GM23338 (cell line): ENCODE data around the gene GRM4. TPM values are rescaled to one million over a fixed set of nuclear protein-coding genes. Genes with fewer than 3 reads are reported as not detected.

ENCODE experiments used
- ATAC-seq: fragments of 200-7000 bp; cut with Tn5 transposase; 3 replicates; pipeline ENCODE4 v1.9.1; 2020
- DNase-seq: peaks from one replicate; pipeline ENCODE4 v3.0.0-alpha.2; 2015; ENCODE audit warnings: low spot score
- H2AFZ ChIP-seq: fragments of 200-600 bp; sonication (generic); 2 replicates; pipeline ENCODE4 v1.8.0; 2016; ENCODE audit warnings: antibody characterized with exemption, mild to moderate bottlenecking, moderate library complexity
- H3F3A ChIP-seq: fragments of 200-600 bp; sonication (generic); replicated peaks from 2 replicates; pipeline ENCODE4 v1.8.0; 2017; ENCODE audit warnings: antibody characterized with exemption, mixed run types, low read depth
- H3K27ac ChIP-seq: fragments of 200-600 bp; sonication (generic); 2 replicates; pipeline ENCODE4 v1.6.1; 2016; ENCODE audit warnings: low read depth
- H3K27me3 ChIP-seq: fragments of 200-600 bp; sonication (generic); 2 replicates; pipeline ENCODE4 v1.8.0; 2016; ENCODE audit warnings: mild to moderate bottlenecking, mixed run types, moderate library complexity; ENCODE audit not compliant: insufficient read depth
- H3K36me3 ChIP-seq: fragments of 200-600 bp; sonication (generic); 2 replicates; pipeline ENCODE4 v1.8.0; 2016; ENCODE audit warnings: mild to moderate bottlenecking; ENCODE audit not compliant: insufficient read depth
- H3K4me1 ChIP-seq: fragments of 200-600 bp; sonication (generic); 2 replicates; pipeline ENCODE4 v1.8.0; 2016; ENCODE audit warnings: mild to moderate bottlenecking, moderate library complexity; ENCODE audit not compliant: insufficient read depth
- H3K4me2 ChIP-seq: fragments of 200-600 bp; sonication (generic); 2 replicates; pipeline ENCODE4 v1.7.1; 2017; ENCODE audit warnings: mixed run types
- H3K4me3 ChIP-seq: fragments of 200-600 bp; sonication (generic); 2 replicates; pipeline ENCODE4 v1.6.1; 2016; ENCODE audit warnings: mixed run types
- H3K79me2 ChIP-seq: fragments of 200-600 bp; sonication (generic); replicated peaks from 2 replicates; pipeline ENCODE4 v1.8.0; 2017; ENCODE audit warnings: mild to moderate bottlenecking; ENCODE audit not compliant: insufficient read depth
- H3K9me2 ChIP-seq: fragments of 200-600 bp; sonication (generic); 2 replicates; pipeline ENCODE4 v1.8.0; 2017; ENCODE audit not compliant: insufficient read depth
- H4K20me1 ChIP-seq: fragments of 200-600 bp; sonication (generic); replicated peaks from 2 replicates; pipeline ENCODE4 v1.8.0; 2017; ENCODE audit warnings: mild to moderate bottlenecking; ENCODE audit not compliant: insufficient read depth
- H3K27ac Mint-ChIP-seq: 2 replicates; pipeline ENCODE4 v1.8.0; 2020; ENCODE audit warnings: inconsistent platforms, mild to moderate bottlenecking, moderate library complexity, mixed read lengths
- H3K27me3 Mint-ChIP-seq: 3 replicates; pipeline ENCODE4 v1.8.0; 2022; ENCODE audit warnings: low read depth, mild to moderate bottlenecking, moderate library complexity, mixed read lengths, inconsistent platforms; ENCODE audit not compliant: insufficient read depth, poor library complexity
- H3K36me3 Mint-ChIP-seq: 3 replicates; pipeline ENCODE4 v1.8.0; 2021; ENCODE audit warnings: low read depth, mild to moderate bottlenecking, inconsistent platforms, moderate library complexity, mixed read lengths
- H3K4me1 Mint-ChIP-seq: 3 replicates; pipeline ENCODE4 v1.8.0; 2020; ENCODE audit warnings: mild to moderate bottlenecking, inconsistent platforms, mixed read lengths
- H3K4me3 Mint-ChIP-seq: 3 replicates; pipeline ENCODE4 v1.8.0; 2021; ENCODE audit warnings: moderate library complexity, mild to moderate bottlenecking, inconsistent platforms, mixed read lengths
- H3K9me3 Mint-ChIP-seq: 3 replicates; pipeline ENCODE4 v1.8.0; 2020; ENCODE audit warnings: moderate library complexity, mild to moderate bottlenecking, inconsistent platforms, mixed read lengths
- CREB1 ChIP-seq: fragments of 250-450 bp; sonication (Bioruptor Pico); IDR thresholded peaks from 2 replicates; pipeline ENCODE4 v1.5.0; 2020; ENCODE audit warnings: low read depth, mild to moderate bottlenecking, moderate library complexity
- EZH2 ChIP-seq: fragments of 200-600 bp; sonication (generic); IDR thresholded peaks from one replicate; pipeline ENCODE4 v1.8.0; 2017; ENCODE audit warnings: antibody characterized with exemption, mild to moderate bottlenecking, low read depth; ENCODE audit not compliant: unreplicated experiment
- EZH2phosphoT487 ChIP-seq: fragments of 200-600 bp; sonication (generic); IDR thresholded peaks from one replicate; pipeline ENCODE4 v1.8.1; 2018; ENCODE audit warnings: antibody characterized with exemption; ENCODE audit not compliant: unreplicated experiment
- JUNB ChIP-seq: IDR thresholded peaks from one replicate; pipeline ENCODE4 v1.6.1; 2016; ENCODE audit warnings: antibody characterized with exemption; ENCODE audit not compliant: unreplicated experiment
- NANOG ChIP-seq: IDR thresholded peaks from 2 replicates; pipeline ENCODE4 v1.6.1; 2016; ENCODE audit warnings: antibody characterized with exemption, borderline replicate concordance
- POLR2AphosphoS5 ChIP-seq: IDR thresholded peaks from 2 replicates; pipeline ENCODE4 v1.6.1; 2016; ENCODE audit warnings: antibody characterized with exemption, low read depth
- STAT1 ChIP-seq: IDR thresholded peaks from one replicate; pipeline ENCODE4 v1.6.1; 2016; ENCODE audit warnings: antibody characterized with exemption; ENCODE audit not compliant: unreplicated experiment
- ZNF114 ChIP-seq: fragments of 250-450 bp; sonication (Bioruptor Pico); IDR thresholded peaks from 2 replicates; pipeline ENCODE4 v1.5.0; 2020; ENCODE audit warnings: mild to moderate bottlenecking, moderate library complexity
- ZNF331 ChIP-seq: fragments of 250-450 bp; sonication (Bioruptor Pico); IDR thresholded peaks from 2 replicates; pipeline ENCODE4 v1.5.0; 2020; ENCODE audit warnings: low read depth, mild to moderate bottlenecking, moderate library complexity
- polyA plus RNA-seq: library from polyadenylated mRNA; unstranded; fragments of >200 nt; fragmentation: Nextera tagmentation; extraction: Ambion mirVana; gene quantifications from 2 replicates; pipeline ENCODE4 v1.2.1, GENCODE V29; 2016
- total RNA-seq: library from RNA; depleted of rRNA; stranded (reverse); fragments of >200 nt; shearing (Covaris generic); gene quantifications from 2 replicates; pipeline ENCODE4 v1.2.3, GENCODE V29; 2014
- TF ChIP-seq, protein P1 (sequence below): IDR thresholded peaks from 2 replicates; pipeline ENCODE4 v1.6.1; 2016; ENCODE audit warnings: antibody characterized with exemption
- TF ChIP-seq, protein P2 (sequence below), 2 experiments: fragments of 200-600 bp in 1 of 2; sonication (generic) in 1 of 2; conservative IDR thresholded peaks; 2 replicates each; pipeline versions ENCODE4 v1.5.1 to v1.6.1; 2016 to 2017; ENCODE audit warnings: antibody characterized with exemption in 2 of 2, low read depth in 2 of 2, mild to moderate bottlenecking in 2 of 2, moderate library complexity in 1 of 2
- TF ChIP-seq, protein P3 (sequence below): fragments of 250-450 bp; sonication (Bioruptor Pico); IDR thresholded peaks from 2 replicates; pipeline ENCODE4 v1.5.0; 2020; ENCODE audit warnings: mild to moderate bottlenecking, moderate library complexity
- TF ChIP-seq, protein P4 (sequence below): IDR thresholded peaks from one replicate; pipeline ENCODE4 v1.6.1; 2018; ENCODE audit warnings: antibody characterized with exemption; ENCODE audit not compliant: unreplicated experiment

The GRM4 gene
- total and polyA plus RNA-seq, 2 experiments from 2014 or later, result 7.0 to 30.6 TPM

DNA sequence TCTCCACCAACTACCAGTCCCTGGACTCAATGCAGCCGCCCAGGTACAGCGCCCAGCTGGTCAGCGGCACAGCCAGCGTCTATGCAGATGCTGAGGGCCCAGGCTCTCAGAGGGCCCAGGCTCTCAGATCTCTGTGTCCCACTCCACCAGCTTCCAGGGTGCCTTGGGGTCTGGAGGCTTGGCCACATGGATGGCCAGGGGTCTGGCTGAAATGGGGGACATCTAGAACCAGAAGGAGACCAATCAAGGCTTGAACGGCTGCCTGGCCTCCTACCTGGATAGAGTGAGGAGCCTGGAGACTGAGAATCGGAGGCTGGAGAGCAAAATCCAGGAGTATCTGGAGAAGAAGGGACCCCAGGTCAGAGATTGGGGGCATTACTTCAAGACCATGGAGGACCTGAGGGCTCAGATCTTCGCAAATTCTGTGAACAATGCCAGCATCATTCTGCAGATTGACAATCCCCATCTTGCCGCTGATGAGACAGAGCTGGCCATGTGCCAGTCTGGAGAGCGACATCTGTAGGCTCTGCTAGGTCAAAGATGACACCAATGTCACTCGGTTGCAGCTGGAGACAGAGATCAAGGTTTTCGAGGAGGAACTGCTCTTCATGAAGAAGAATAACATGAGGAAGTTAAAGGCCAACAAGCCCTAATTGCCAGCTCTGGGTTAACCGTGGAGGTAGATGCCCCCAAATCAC, 44.1 kb upstream of the GRM4 start:
- no peak overlapping the region for H3K27ac Mint-ChIP-seq
- DNase-seq, result no peak
- peaks cover 11% of the 10 kb centered on the region for H3K27me3 Mint-ChIP-seq
- no peaks in the 10 kb centered on the region for H3K27me3 ChIP-seq
- H2AFZ ChIP-seq, result no peak overlapping the region
- H3K9me3 Mint-ChIP-seq, result no peaks in the 10 kb centered on the region
- no peak overlapping the region for H3K4me2 ChIP-seq
- no peak for TF ChIP-seq STAT1
- no peak for TF ChIP-seq NANOG
- TF ChIP-seq, protein P1, sequence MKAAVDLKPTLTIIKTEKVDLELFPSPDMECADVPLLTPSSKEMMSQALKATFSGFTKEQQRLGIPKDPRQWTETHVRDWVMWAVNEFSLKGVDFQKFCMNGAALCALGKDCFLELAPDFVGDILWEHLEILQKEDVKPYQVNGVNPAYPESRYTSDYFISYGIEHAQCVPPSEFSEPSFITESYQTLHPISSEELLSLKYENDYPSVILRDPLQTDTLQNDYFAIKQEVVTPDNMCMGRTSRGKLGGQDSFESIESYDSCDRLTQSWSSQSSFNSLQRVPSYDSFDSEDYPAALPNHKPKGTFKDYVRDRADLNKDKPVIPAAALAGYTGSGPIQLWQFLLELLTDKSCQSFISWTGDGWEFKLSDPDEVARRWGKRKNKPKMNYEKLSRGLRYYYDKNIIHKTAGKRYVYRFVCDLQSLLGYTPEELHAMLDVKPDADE, result no peak
- TF ChIP-seq, protein P2, sequence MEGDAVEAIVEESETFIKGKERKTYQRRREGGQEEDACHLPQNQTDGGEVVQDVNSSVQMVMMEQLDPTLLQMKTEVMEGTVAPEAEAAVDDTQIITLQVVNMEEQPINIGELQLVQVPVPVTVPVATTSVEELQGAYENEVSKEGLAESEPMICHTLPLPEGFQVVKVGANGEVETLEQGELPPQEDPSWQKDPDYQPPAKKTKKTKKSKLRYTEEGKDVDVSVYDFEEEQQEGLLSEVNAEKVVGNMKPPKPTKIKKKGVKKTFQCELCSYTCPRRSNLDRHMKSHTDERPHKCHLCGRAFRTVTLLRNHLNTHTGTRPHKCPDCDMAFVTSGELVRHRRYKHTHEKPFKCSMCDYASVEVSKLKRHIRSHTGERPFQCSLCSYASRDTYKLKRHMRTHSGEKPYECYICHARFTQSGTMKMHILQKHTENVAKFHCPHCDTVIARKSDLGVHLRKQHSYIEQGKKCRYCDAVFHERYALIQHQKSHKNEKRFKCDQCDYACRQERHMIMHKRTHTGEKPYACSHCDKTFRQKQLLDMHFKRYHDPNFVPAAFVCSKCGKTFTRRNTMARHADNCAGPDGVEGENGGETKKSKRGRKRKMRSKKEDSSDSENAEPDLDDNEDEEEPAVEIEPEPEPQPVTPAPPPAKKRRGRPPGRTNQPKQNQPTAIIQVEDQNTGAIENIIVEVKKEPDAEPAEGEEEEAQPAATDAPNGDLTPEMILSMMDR (conservative IDR thresholded peaks at IDR 0.05; ENCODE audit: low read depth in 2 of 2), result no peak
- TF ChIP-seq JUNB, result no peak
- TF ChIP-seq POLR2AphosphoS5, result no peak
- TF ChIP-seq ZNF114 (CRISPR knock-in tag), result no peak
- TF ChIP-seq, protein P3, sequence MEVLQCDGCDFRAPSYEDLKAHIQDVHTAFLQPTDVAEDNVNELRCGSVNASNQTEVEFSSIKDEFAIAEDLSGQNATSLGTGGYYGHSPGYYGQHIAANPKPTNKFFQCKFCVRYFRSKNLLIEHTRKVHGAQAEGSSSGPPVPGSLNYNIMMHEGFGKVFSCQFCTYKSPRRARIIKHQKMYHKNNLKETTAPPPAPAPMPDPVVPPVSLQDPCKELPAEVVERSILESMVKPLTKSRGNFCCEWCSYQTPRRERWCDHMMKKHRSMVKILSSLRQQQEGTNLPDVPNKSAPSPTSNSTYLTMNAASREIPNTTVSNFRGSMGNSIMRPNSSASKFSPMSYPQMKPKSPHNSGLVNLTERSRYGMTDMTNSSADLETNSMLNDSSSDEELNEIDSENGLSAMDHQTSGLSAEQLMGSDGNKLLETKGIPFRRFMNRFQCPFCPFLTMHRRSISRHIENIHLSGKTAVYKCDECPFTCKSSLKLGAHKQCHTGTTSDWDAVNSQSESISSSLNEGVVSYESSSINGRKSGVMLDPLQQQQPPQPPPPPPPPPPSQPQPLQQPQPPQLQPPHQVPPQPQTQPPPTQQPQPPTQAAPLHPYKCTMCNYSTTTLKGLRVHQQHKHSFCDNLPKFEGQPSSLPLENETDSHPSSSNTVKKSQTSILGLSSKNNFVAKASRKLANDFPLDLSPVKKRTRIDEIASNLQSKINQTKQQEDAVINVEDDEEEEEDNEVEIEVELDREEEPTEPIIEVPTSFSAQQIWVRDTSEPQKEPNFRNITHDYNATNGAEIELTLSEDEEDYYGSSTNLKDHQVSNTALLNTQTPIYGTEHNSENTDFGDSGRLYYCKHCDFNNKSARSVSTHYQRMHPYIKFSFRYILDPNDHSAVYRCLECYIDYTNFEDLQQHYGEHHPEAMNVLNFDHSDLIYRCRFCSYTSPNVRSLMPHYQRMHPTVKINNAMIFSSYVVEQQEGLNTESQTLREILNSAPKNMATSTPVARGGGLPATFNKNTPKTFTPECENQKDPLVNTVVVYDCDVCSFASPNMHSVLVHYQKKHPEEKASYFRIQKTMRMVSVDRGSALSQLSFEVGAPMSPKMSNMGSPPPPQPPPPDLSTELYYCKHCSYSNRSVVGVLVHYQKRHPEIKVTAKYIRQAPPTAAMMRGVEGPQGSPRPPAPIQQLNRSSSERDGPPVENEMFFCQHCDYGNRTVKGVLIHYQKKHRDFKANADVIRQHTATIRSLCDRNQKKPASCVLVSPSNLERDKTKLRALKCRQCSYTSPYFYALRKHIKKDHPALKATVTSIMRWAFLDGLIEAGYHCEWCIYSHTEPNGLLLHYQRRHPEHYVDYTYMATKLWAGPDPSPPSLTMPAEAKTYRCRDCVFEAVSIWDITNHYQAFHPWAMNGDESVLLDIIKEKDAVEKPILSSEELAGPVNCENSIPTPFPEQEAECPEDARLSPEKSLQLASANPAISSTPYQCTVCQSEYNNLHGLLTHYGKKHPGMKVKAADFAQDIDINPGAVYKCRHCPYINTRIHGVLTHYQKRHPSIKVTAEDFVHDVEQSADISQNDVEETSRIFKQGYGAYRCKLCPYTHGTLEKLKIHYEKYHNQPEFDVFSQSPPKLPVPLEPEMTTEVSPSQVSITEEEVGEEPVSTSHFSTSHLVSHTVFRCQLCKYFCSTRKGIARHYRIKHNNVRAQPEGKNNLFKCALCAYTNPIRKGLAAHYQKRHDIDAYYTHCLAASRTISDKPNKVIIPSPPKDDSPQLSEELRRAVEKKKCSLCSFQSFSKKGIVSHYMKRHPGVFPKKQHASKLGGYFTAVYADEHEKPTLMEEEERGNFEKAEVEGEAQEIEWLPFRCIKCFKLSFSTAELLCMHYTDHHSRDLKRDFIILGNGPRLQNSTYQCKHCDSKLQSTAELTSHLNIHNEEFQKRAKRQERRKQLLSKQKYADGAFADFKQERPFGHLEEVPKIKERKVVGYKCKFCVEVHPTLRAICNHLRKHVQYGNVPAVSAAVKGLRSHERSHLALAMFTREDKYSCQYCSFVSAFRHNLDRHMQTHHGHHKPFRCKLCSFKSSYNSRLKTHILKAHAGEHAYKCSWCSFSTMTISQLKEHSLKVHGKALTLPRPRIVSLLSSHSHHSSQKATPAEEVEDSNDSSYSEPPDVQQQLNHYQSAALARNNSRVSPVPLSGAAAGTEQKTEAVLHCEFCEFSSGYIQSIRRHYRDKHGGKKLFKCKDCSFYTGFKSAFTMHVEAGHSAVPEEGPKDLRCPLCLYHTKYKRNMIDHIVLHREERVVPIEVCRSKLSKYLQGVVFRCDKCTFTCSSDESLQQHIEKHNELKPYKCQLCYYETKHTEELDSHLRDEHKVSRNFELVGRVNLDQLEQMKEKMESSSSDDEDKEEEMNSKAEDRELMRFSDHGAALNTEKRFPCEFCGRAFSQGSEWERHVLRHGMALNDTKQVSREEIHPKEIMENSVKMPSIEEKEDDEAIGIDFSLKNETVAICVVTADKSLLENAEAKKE (CRISPR knock-in tag), result no peak
- no peak for TF ChIP-seq EZH2
- TF ChIP-seq CREB1, result no peak
- TF ChIP-seq, protein P4, sequence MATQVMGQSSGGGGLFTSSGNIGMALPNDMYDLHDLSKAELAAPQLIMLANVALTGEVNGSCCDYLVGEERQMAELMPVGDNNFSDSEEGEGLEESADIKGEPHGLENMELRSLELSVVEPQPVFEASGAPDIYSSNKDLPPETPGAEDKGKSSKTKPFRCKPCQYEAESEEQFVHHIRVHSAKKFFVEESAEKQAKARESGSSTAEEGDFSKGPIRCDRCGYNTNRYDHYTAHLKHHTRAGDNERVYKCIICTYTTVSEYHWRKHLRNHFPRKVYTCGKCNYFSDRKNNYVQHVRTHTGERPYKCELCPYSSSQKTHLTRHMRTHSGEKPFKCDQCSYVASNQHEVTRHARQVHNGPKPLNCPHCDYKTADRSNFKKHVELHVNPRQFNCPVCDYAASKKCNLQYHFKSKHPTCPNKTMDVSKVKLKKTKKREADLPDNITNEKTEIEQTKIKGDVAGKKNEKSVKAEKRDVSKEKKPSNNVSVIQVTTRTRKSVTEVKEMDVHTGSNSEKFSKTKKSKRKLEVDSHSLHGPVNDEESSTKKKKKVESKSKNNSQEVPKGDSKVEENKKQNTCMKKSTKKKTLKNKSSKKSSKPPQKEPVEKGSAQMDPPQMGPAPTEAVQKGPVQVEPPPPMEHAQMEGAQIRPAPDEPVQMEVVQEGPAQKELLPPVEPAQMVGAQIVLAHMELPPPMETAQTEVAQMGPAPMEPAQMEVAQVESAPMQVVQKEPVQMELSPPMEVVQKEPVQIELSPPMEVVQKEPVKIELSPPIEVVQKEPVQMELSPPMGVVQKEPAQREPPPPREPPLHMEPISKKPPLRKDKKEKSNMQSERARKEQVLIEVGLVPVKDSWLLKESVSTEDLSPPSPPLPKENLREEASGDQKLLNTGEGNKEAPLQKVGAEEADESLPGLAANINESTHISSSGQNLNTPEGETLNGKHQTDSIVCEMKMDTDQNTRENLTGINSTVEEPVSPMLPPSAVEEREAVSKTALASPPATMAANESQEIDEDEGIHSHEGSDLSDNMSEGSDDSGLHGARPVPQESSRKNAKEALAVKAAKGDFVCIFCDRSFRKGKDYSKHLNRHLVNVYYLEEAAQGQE, result no peak
- no peak for TF ChIP-seq ZNF331
- TF ChIP-seq EZH2phosphoT487, result no peak
- no peak for ATAC-seq
- no peaks in the 10 kb centered on the region for H3K36me3 ChIP-seq
- no peaks in the 10 kb centered on the region for H3K4me1 ChIP-seq
- no peaks in the 10 kb centered on the region for H3K9me2 ChIP-seq
- no peak overlapping the region for H3K4me3 Mint-ChIP-seq
- H3K4me1 Mint-ChIP-seq, result peaks cover 2% of the 10 kb centered on the region
- 0 out of 2 replicates have a peak, but pooled peaks cover 3% of the 10 kb centered on the region for H3F3A ChIP-seq
- no peaks in the 10 kb centered on the region for H3K79me2 ChIP-seq
- H4K20me1 ChIP-seq, result no peaks in the 10 kb centered on the region
- H3K4me3 ChIP-seq, result no peak overlapping the region
- H3K36me3 Mint-ChIP-seq, result no peaks in the 10 kb centered on the region
- H3K27ac ChIP-seq, result no peak overlapping the region
